Spinal cord (tissue), 10 donors: Measurements from ENCODE around the gene CHMP4B. TPM values are rescaled to one million over a fixed set of nuclear protein-coding genes. Genes with fewer than 3 reads are reported as not detected.

Experiments used
- DNase-seq, 6 donors: peaks; one replicate each; pipeline versions ENCODE4 v3.0.0 to v3.0.0-alpha.2; 2013 to 2015; ENCODE audit warnings: low spot score in 6 of 6, low read depth in 4 of 6
- H3K27ac ChIP-seq: one replicate; pipeline ENCODE4 v1.5.1; 2013; ENCODE audit warnings: low read depth, low read length, control low read depth
- H3K27me3 ChIP-seq: one replicate; pipeline ENCODE4 v1.6.1; 2013; ENCODE audit warnings: low read length; ENCODE audit not compliant: control insufficient read depth, insufficient read depth
- H3K36me3 ChIP-seq: one replicate; pipeline ENCODE4 v1.6.1; 2013; ENCODE audit warnings: low read length; ENCODE audit not compliant: control insufficient read depth, insufficient read depth
- H3K4me1 ChIP-seq: one replicate; pipeline ENCODE4 v1.6.1; 2013; ENCODE audit warnings: low read length; ENCODE audit not compliant: control insufficient read depth, insufficient read depth
- H3K4me3 ChIP-seq: one replicate; pipeline ENCODE4 v1.5.1; 2013; ENCODE audit warnings: low read depth, low read length, control low read depth
- H3K9me3 ChIP-seq: one replicate; pipeline ENCODE4 v1.6.1; 2013; ENCODE audit warnings: low read length; ENCODE audit not compliant: control insufficient read depth, insufficient read depth
- WGBS: methylation state at CpG from one replicate; pipeline ENCODE4 v1.1.5; 2013; ENCODE audit warnings: missing lambda C conversion rate; ENCODE audit not compliant: insufficient coverage; 5-methylcytosine and 5-hydroxymethylcytosine counted together
- polyA plus RNA-seq, 2 donors: library from polyadenylated mRNA; unstranded; fragments of 120-200 nt; gene quantifications; one replicate each; pipeline ENCODE4 v1.2.1, GENCODE V29; 2013; ENCODE audit not compliant: insufficient read length in 2 of 2
- total RNA-seq, 2 donors: library from RNA; depleted of rRNA in 1 of 2; stranded (reverse); fragments of 120-200 nt in 1 of 2; fragments of >200 nt in 1 of 2; gene quantifications; one replicate each; pipeline versions ENCODE4 v1.2.3 to v1.2.4, GENCODE V29; 2013 to 2014
- donor health status: healthy.

Gene CHMP4B
- total and polyA plus RNA-seq, 4 donors, result 47.3 to 187 (median 114) TPM

DNA sequence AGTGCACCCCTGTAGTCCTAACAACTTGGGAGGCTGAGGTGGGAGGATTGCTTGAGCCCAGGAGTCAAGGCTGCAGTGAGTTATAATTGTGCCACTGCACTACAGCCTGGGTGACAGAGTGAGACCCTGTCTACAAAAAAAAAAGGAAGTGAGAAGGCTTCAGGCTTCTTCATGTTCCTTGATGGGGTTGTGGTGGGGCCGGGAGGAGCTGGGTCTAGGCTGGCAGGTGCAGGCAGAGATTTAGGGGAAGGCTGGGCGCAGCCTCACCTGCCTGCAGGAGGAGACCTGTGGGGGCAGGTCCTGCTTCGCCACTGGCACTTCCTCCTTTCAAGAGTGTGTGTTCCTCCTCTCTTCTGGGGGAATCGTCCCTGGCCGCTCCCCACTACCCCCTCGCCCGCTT is 63.9 kb downstream of the CHMP4B start:
- 90% methylated on average over 3 of the region's 7 CpGs for WGBS
- H3K36me3 ChIP-seq, result no peaks in the 10 kb centered on the region
- DNase-seq, result no peak
- no peak overlapping the region for H3K27ac ChIP-seq
- peaks cover 10% of the 10 kb centered on the region for H3K4me1 ChIP-seq
- H3K9me3 ChIP-seq, result peaks cover 2% of the 10 kb centered on the region
- H3K4me3 ChIP-seq, result no peak overlapping the region
- no peaks in the 10 kb centered on the region for H3K27me3 ChIP-seq

DNA sequence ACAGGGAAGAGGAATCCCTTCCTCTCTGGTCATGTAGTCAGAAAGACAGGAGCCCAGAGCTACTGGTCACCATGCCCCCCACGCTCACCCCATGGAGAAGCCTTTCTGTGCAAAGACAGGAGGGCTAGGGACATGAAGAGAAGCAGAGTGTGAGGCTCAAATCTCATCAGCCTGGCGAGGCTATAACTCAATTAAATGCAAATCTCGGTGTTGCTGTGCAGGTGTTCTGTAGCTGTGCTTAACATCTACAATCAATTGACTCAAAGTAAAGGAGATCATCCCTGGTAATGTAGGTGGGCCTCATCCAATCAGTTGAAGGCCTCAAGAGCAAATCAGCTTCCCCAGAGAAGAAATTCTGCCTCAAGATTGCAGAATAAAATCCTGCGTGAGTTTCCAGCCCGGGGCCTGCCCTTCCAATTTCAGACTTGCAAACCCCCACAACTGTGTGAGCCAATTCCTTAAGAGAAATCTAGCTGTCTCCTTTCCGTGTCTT is 64.4 kb downstream of the CHMP4B start:
- no CpG with 5 or more reads among the region's 6 CpGs for WGBS
- no peak for DNase-seq
- H3K4me1 ChIP-seq, result peaks cover 10% of the 10 kb centered on the region
- H3K9me3 ChIP-seq, result peaks cover 2% of the 10 kb centered on the region
- H3K27me3 ChIP-seq, result no peaks in the 10 kb centered on the region
- no peak overlapping the region for H3K27ac ChIP-seq
- no peak overlapping the region for H3K4me3 ChIP-seq
- H3K36me3 ChIP-seq, result no peaks in the 10 kb centered on the region

DNA sequence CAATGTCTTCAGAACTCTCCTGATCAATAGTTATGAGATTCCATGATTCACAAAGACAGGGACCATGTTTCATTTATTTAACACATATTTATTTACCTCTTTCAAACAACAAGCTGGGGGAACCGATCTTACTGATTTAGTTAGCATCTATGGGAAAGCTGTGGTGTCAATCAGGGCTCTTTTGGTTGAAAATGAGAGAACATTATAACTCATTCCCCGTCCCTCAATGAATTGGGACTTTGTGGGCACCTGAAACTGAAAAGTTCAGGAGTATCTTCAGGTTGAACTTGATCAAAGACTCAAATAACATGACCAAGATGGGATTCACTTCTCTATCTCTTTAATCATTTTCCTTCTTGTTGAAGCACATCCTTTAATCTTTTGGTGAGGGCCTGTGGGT is 67.4 kb downstream of the CHMP4B start:
- H3K27ac ChIP-seq, result no peak overlapping the region
- no peaks in the 10 kb centered on the region for H3K36me3 ChIP-seq
- H3K4me3 ChIP-seq, result no peak overlapping the region
- no peak for DNase-seq
- no CpG with 5 or more reads among the region's 2 CpGs for WGBS
- no peaks in the 10 kb centered on the region for H3K27me3 ChIP-seq
- peaks cover 9% of the 10 kb centered on the region for H3K4me1 ChIP-seq
- peaks cover 2% of the 10 kb centered on the region for H3K9me3 ChIP-seq

DNA sequence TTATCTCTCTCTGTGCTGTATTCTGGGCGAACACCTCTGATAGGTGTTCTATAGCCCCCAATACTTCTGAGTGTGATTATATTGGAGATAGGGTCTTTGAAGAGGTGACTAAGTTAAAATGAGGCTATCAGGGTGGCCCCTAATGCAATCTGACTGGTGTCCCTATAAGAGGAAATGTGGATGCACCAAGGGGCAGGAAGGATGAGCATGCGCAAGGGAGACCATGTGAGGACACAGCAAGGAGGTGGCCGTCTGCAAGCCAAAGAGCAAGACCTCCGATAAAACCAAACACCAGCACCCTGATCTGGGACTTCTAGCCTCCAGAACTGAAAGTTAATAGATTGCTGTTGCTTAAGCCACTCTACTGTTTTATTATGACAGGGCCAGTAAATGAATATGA is 69.2 kb downstream of the CHMP4B start:
- peaks cover 9% of the 10 kb centered on the region for H3K4me1 ChIP-seq
- DNase-seq, result no peak
- H3K4me3 ChIP-seq, result no peak overlapping the region
- WGBS, result 100% methylated on average over 1 of the region's 4 CpGs
- no peak overlapping the region for H3K27ac ChIP-seq
- H3K9me3 ChIP-seq, result peaks cover 2% of the 10 kb centered on the region
- H3K27me3 ChIP-seq, result no peaks in the 10 kb centered on the region
- no peaks in the 10 kb centered on the region for H3K36me3 ChIP-seq

DNA sequence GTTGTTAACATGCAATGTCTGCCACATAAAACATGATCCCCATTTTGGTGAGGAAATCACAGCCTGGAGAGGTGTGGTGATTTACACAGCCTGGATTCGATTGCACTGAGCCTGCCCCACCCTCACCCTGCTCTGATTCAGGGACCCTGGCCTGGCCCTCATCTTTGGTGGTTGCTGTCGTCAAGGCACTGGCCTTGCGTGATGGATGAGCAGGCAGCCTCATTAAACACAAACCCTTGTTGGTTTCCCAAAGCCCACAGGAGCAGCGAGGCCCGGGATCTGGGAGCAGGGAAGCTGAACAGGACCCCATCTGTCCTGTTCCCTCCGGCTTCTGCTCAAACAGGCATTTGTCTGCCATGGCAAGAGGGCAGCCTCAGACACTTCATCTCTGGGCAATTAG is 70.8 kb downstream of the CHMP4B start:
- H3K4me3 ChIP-seq, result no peak overlapping the region
- H3K27ac ChIP-seq, result no peak overlapping the region
- no peaks in the 10 kb centered on the region for H3K27me3 ChIP-seq
- WGBS, result 37% methylated on average over 5 of the region's 6 CpGs
- H3K4me1 ChIP-seq, result peaks cover 9% of the 10 kb centered on the region
- DNase-seq, result peak in 1 of 6 donors; percentile 59
- H3K36me3 ChIP-seq, result no peaks in the 10 kb centered on the region
- peaks cover 2% of the 10 kb centered on the region for H3K9me3 ChIP-seq

DNA sequence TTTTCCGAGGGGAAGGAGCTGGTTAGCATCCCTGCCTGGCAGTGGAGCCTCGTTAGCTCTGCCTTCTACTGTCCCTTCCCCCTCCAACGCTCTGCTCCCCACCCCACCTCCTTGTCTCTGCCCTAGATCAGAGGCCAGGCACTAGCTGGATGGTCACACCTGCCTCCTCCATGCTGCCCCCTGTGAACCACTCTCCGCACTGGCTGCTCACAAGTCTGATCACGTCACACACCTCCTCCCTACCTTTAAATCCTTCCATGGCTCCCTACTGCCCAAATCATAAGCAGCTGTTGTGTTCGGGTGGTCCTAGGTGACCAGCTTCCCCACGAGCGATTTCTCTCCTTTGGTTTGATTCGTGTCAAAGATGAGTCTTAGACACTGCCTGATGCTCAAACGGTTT is 71.3 kb downstream of the CHMP4B start:
- H3K4me3 ChIP-seq, result no peak overlapping the region
- H3K27ac ChIP-seq, result no peak overlapping the region
- H3K27me3 ChIP-seq, result no peaks in the 10 kb centered on the region
- peaks cover 2% of the 10 kb centered on the region for H3K9me3 ChIP-seq
- 56% methylated on average over 5 of the region's 10 CpGs for WGBS
- H3K4me1 ChIP-seq, result peaks cover 9% of the 10 kb centered on the region
- no peak for DNase-seq
- no peaks in the 10 kb centered on the region for H3K36me3 ChIP-seq

DNA sequence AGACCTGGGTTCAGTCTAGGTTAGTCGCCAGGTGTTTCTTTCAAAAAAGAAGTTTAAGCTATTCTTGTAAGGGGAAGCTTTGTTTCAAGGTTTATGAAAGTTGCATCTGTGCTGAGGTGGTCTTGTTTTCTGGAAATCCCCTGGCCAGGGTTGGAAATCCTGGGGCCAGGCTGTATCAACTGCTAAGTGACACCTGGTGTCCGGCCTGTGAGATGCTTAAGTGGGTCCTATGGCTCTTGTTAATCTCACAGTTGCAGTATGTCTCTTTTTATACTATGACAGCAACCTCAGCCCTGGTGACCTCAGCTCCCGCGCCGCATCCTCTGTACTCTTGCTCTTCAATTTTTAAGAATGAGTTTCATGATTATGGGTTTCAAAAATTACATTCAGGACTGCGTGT is 72.0 kb downstream of the CHMP4B start:
- Histone ChIP-seq H3K27me3 (no peaks in the 10 kb centered on the region), H3K9me3 (peaks cover 2% of the 10 kb centered on the region), H3K4me3 (no peak overlapping the region), H3K36me3 (no peaks in the 10 kb centered on the region), H3K27ac (no peak overlapping the region), H3K4me1 (peaks cover 9% of the 10 kb centered on the region)
- DNase-seq, result no peak
- 93% methylated on average over 3 of the region's 6 CpGs for WGBS

DNA sequence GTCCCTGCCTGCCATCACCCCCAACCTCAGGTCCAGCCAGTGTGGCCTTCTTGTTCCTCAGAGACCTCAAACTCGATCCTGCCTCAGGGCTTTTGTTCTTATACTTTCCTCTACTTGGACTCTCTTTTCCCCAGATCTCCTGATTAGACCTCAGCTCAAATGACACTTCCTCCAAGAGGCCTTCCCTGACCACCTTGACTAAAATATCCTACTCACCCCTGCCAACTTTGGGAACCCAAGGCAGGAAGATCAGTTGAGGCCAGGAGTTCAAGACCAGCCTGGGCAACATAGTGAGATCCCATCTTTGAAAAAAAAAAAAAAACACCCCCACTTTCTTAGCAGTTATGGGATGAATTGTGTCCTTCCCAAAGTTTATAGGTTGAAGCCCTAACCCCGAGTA is 73.5 kb downstream of the CHMP4B start:
- Histone ChIP-seq H3K4me3 (no peak overlapping the region), H3K27ac (no peak overlapping the region), H3K27me3 (no peaks in the 10 kb centered on the region), H3K36me3 (no peaks in the 10 kb centered on the region), H3K9me3 (no peaks in the 10 kb centered on the region), H3K4me1 (peaks cover 9% of the 10 kb centered on the region)
- no peak for DNase-seq
- WGBS, result 85% methylated on average over 2 of the region's 2 CpGs

DNA sequence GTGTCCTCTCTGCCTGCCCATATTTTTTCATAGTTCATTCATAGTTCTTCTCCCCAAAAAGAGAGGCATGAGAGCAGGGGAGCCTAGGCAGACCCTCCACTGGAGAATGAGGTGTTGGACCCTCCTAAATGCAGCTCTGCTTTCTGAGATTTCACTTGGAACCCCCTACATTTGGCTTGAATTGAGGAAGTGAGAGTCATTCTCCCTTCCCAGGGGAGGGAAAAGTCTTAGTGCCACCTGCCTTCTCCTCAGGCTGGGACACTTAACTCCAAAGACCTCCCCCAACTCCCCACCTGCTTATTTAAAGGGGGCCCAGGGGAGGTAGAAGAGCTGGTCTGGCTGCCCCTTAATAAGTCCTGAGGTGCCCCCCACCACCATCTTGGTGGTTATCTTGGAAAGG is 78.2 kb downstream of the CHMP4B start:
- Histone ChIP-seq H3K27me3 (no peaks in the 10 kb centered on the region), H3K4me1 (no peaks in the 10 kb centered on the region), H3K4me3 (no peak overlapping the region), H3K9me3 (no peaks in the 10 kb centered on the region), H3K27ac (no peak overlapping the region), H3K36me3 (no peaks in the 10 kb centered on the region)
- no peak for DNase-seq

DNA sequence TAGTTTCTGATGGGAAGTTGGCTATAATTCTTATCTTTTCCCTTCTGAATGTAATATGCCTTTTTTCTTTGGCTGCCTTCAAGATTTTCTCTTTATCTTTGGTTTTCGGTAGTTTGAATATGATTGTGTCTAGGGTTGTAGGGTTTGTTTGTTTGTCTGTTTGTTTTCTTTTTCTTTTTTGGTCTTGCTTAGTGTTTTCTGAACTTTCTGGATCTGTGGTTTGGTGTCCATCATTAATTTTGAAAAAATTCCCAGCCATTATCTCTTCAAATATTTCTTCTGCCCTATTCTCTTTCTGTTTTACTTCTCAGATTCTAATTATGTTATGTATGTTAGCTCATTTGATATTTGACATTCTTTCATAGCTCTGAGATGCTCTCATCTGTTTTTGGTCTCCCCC is 79.4 kb downstream of the CHMP4B start:
- WGBS, result no CpG with 5 or more reads among the region's 1 CpG
- Histone ChIP-seq H3K36me3 (no peaks in the 10 kb centered on the region), H3K4me1 (no peaks in the 10 kb centered on the region), H3K4me3 (no peak overlapping the region), H3K27me3 (no peaks in the 10 kb centered on the region), H3K27ac (no peak overlapping the region), H3K9me3 (no peaks in the 10 kb centered on the region)
- no peak for DNase-seq
